SK-N-MC (cell line): ENCODE data around the gene WFDC9.

ENCODE experiments used
- DNase-seq: peaks from one replicate; pipeline ENCODE4 v3.0.0-alpha.2; 2011; ENCODE audit warnings: low read depth, low spot score
- H3K27ac ChIP-seq: fragments of 200-600 bp; sonication (generic); 2 replicates; pipeline ENCODE4 v1.5.1; 2016; ENCODE audit warnings: mixed run types
- H3K36me3 ChIP-seq: fragments of 200-600 bp; sonication (generic); 2 replicates; pipeline ENCODE4 v1.6.1; 2017; ENCODE audit warnings: antibody characterized with exemption, low read length, mixed read lengths; ENCODE audit not compliant: insufficient read depth
- H3K4me3 ChIP-seq: fragments of 200-600 bp; sonication (generic); 2 replicates; pipeline ENCODE4 v1.5.1; 2016
- H3K9ac ChIP-seq: fragments of 200-600 bp; sonication (generic); 2 replicates; pipeline ENCODE4 v1.8.0; 2017; ENCODE audit warnings: mixed run types, mixed read lengths; ENCODE audit not compliant: insufficient read length
- H3K9me3 ChIP-seq: fragments of 200-600 bp; sonication (generic); 2 replicates; pipeline ENCODE4 v1.6.1; 2017; ENCODE audit warnings: low read depth, mild to moderate bottlenecking, antibody characterized with exemption, low read length, moderate library complexity, mixed read lengths
- EZH2 ChIP-seq: fragments of 200-600 bp; sonication (generic); IDR thresholded peaks from one replicate; pipeline ENCODE4 v1.6.1; 2017; ENCODE audit warnings: antibody characterized with exemption
- FOXP2 ChIP-seq: optimal IDR thresholded peaks from 2 replicates; pipeline ENCODE3; 2011; ENCODE audit warnings: mild to moderate bottlenecking, moderate library complexity; ENCODE audit not compliant: insufficient read depth; ENCODE audit errors: extremely low read length, control extremely low read depth
- POLR2AphosphoS5 ChIP-seq: IDR thresholded peaks from 2 replicates; pipeline ENCODE4 v1.6.1; 2012; ENCODE audit warnings: mild to moderate bottlenecking, low read depth, low read length, borderline replicate concordance

WFDC9 gene

GRCh38 chr20:45639687-45640086 lies 8.6 kb upstream of the WFDC9 start:
- Histone ChIP-seq H3K27ac (no peak overlapping the region), H3K9me3 (no peaks in the 10 kb centered on the region), H3K9ac (no peak overlapping the region), H3K36me3 (no peaks in the 10 kb centered on the region), H3K4me3 (no peak overlapping the region)
- DNase-seq = no peak
- TF ChIP-seq EZH2 (no peak), POLR2AphosphoS5 (no peak), FOXP2 (no peak)

- no peaks in the 10 kb centered on the region for H3K9me3 ChIP-seq
- no peak overlapping the region for H3K4me3 ChIP-seq
- no peak for DNase-seq
- no peaks in the 10 kb centered on the region for H3K36me3 ChIP-seq
- TF ChIP-seq FOXP2 = no peak
- TF ChIP-seq POLR2AphosphoS5 = no peak
- no peak for TF ChIP-seq EZH2
- no peak overlapping the region for H3K9ac ChIP-seq
- no peak overlapping the region for H3K27ac ChIP-seq
Measured at GRCh38 chr20:45636513-45636912, 5.4 kb upstream of the WFDC9 start.

- Histone ChIP-seq H3K9ac (no peak overlapping the region), H3K36me3 (no peaks in the 10 kb centered on the region), H3K9me3 (no peaks in the 10 kb centered on the region), H3K27ac (no peak overlapping the region), H3K4me3 (no peak overlapping the region)
- DNase-seq = no peak
- no peak for TF ChIP-seq POLR2AphosphoS5
- TF ChIP-seq EZH2 = no peak
- no peak for TF ChIP-seq FOXP2
Measured at GRCh38 chr20:45630371-45630770, 713 bp downstream of the WFDC9 start.

GRCh38 chr20:45629496-45630100 lies 1.5 kb downstream of the WFDC9 start, which contains the start of gene WFDC10A:
Gene WFDC10A, plus strand, starts transcription at chr20:45629739. Its CDS starts 75 bp downstream, at chr20:45629814.
- Histone ChIP-seq H3K36me3 (no peaks in the 10 kb centered on the region), H3K27ac (no peak within 1 kb of the TSS), H3K4me3 (no peak within 1 kb of the TSS), H3K9ac (no peak within 1 kb of the TSS), H3K9me3 (no peaks in the 10 kb centered on the region)
- peak; percentile 5 for DNase-seq
- TF ChIP-seq FOXP2 = no peak
- no peak for TF ChIP-seq POLR2AphosphoS5
- TF ChIP-seq EZH2 = no peak

- no peaks in the 10 kb centered on the region for H3K9me3 ChIP-seq
- no peak overlapping the region for H3K4me3 ChIP-seq
- H3K27ac ChIP-seq = no peak overlapping the region
- TF ChIP-seq EZH2 (no peak), FOXP2 (no peak), POLR2AphosphoS5 (no peak)
- H3K36me3 ChIP-seq = no peaks in the 10 kb centered on the region
- no peak for DNase-seq
- no peak overlapping the region for H3K9ac ChIP-seq
Measured at GRCh38 chr20:45626540-45626939, 4.5 kb downstream of the WFDC9 start.

- no peak for DNase-seq
- H3K9ac ChIP-seq = no peak overlapping the region
- H3K4me3 ChIP-seq = no peak overlapping the region
- no peaks in the 10 kb centered on the region for H3K36me3 ChIP-seq
- TF ChIP-seq EZH2 (no peak), FOXP2 (no peak), POLR2AphosphoS5 (no peak)
- H3K9me3 ChIP-seq = no peaks in the 10 kb centered on the region
- H3K27ac ChIP-seq = no peak overlapping the region
Measured at GRCh38 chr20:45621593-45621992, 9.5 kb downstream of the WFDC9 start.

GRCh38 chr20:45617591-45617990 lies 13.5 kb downstream of the WFDC9 start:
- Histone ChIP-seq H3K36me3 (no peaks in the 10 kb centered on the region), H3K9me3 (no peaks in the 10 kb centered on the region), H3K9ac (no peak overlapping the region), H3K4me3 (no peak overlapping the region), H3K27ac (no peak overlapping the region)
- TF ChIP-seq FOXP2 = no peak
- TF ChIP-seq POLR2AphosphoS5 = no peak
- no peak for TF ChIP-seq EZH2
- no peak for DNase-seq

GRCh38 chr20:45612314-45612713 lies 18.8 kb downstream of the WFDC9 start:
- TF ChIP-seq POLR2AphosphoS5 (no peak), FOXP2 (no peak), EZH2 (no peak)
- H3K36me3 ChIP-seq = no peaks in the 10 kb centered on the region
- no peaks in the 10 kb centered on the region for H3K9me3 ChIP-seq
- H3K9ac ChIP-seq = no peak overlapping the region
- H3K27ac ChIP-seq = no peak overlapping the region
- DNase-seq = no peak
- H3K4me3 ChIP-seq = no peak overlapping the region

GRCh38 chr20:45611054-45611453 lies 20.0 kb downstream of the WFDC9 start:
- no peak overlapping the region for H3K9ac ChIP-seq
- H3K36me3 ChIP-seq = no peaks in the 10 kb centered on the region
- no peak for DNase-seq
- H3K27ac ChIP-seq = no peak overlapping the region
- H3K9me3 ChIP-seq = no peaks in the 10 kb centered on the region
- H3K4me3 ChIP-seq = no peak overlapping the region
- no peak for TF ChIP-seq FOXP2
- peak; percentile 38; the same call in 1 of the 2 replicates for TF ChIP-seq POLR2AphosphoS5
